Measurements from ENCODE around the gene C2CD5. TPM values are rescaled to one million over a fixed set of nuclear protein-coding genes. Genes with fewer than 3 reads are reported as not detected.

Gene C2CD5
- total and polyA plus RNA-seq, 12 donors: 13.8 to 38.9 (median 27.4) TPM

DNA sequence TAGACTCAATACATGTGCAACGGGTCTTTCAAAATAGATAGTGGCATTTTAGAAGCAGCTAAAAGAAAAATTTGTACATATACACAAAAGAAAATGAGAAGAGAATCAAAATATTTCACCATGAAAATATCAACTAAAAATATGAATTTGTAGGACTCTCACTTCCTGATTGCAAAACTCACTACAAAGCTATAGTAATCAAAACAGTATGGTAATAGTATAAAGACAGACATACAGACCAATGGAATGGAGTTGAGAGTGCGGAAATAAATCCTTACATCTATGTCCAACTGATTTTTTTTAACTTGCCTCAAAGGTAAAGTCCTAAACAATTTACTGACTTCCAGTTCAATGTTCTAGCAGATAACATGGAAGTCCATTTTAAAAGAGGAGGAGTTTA lies 13.1 kb downstream of the C2CD5 start:
- Histone ChIP-seq H3K27ac (no peak overlapping the region), H3K27me3 (no peaks in the 10 kb centered on the region), H3K9me3 (replicated peaks in 1 of 3) (no peaks in the 10 kb centered on the region), H3K4me1 (replicated peaks in 1 of 2) (peaks cover 0 to 4% of the 10 kb centered on the region in 2 donors), H3K4me3 (no peak overlapping the region), H3K36me3 (replicated peaks in 1 of 2) (peaks cover 0 to 17% of the 10 kb centered on the region in 2 donors)
- no peak for DNase-seq
- intact Hi-C loops (cut with DNase I): no loop called here
- TF ChIP-seq, protein P1, sequence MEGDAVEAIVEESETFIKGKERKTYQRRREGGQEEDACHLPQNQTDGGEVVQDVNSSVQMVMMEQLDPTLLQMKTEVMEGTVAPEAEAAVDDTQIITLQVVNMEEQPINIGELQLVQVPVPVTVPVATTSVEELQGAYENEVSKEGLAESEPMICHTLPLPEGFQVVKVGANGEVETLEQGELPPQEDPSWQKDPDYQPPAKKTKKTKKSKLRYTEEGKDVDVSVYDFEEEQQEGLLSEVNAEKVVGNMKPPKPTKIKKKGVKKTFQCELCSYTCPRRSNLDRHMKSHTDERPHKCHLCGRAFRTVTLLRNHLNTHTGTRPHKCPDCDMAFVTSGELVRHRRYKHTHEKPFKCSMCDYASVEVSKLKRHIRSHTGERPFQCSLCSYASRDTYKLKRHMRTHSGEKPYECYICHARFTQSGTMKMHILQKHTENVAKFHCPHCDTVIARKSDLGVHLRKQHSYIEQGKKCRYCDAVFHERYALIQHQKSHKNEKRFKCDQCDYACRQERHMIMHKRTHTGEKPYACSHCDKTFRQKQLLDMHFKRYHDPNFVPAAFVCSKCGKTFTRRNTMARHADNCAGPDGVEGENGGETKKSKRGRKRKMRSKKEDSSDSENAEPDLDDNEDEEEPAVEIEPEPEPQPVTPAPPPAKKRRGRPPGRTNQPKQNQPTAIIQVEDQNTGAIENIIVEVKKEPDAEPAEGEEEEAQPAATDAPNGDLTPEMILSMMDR (IDR thresholded peaks at IDR 0.05): no peak
- TF ChIP-seq POLR2A (IDR thresholded peaks at IDR 0.05): no peak
- WGBS, 4 donors: 98 to 99% (median 98%) methylated on average over 2 of the region's 2 CpGs

DNA sequence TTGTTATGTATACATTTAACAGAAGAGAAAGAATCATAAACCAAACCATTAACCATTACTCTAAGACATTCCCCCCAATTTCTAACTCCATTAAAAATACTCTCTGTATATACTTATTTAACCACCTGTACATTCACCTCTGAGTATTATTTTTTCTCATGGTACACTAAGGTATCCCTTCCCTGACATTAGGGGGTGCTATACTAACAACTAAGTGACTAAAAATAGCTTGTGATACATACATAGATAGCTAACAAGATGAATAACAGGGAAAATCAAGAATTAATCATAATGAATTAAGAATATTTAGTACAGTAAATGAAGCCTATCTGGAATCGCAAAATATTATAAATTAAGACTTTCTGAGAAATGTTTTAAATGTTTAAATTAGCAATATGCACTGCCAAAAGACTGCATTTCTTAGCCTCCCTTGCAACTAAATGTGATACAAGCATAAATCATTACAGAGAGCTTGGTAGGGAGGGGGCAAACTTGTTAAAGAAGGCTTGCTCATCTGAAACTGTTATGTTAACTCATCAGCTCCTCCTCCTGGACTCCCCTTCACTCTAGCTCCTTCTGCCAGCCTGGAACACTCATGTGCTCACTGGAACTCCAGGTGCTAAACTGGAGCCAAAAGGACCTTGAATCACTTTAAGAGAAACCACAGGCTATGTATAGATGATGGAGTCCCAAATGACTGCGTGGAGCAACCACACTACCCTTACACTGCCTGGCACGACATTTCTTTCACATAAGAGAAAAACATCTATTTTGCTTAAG lies 14.9 kb downstream of the C2CD5 start:
- peaks cover 0 to 4% of the 10 kb centered on the region in 2 donors for H3K4me1 ChIP-seq (replicated peaks in 1 of 2)
- intact Hi-C loops (cut with DNase I): no loop called here
- H3K27me3 ChIP-seq: no peaks in the 10 kb centered on the region
- no peak for DNase-seq
- H3K4me3 ChIP-seq: no peak overlapping the region
- 91 to 100% (median 95%) methylated on average over 3 of the region's 3 CpGs for WGBS, 4 donors
- no peaks in the 10 kb centered on the region for H3K9me3 ChIP-seq (replicated peaks in 1 of 3)
- peaks cover 0 to 17% of the 10 kb centered on the region in 2 donors for H3K36me3 ChIP-seq (replicated peaks in 1 of 2)
- no peak overlapping the region for H3K27ac ChIP-seq
- no peak for TF ChIP-seq POLR2A (IDR thresholded peaks at IDR 0.05)
- TF ChIP-seq, protein P1 (IDR thresholded peaks at IDR 0.05): peak in 5 of 6 experiments; percentile 16 to 55 (median 44)

DNA sequence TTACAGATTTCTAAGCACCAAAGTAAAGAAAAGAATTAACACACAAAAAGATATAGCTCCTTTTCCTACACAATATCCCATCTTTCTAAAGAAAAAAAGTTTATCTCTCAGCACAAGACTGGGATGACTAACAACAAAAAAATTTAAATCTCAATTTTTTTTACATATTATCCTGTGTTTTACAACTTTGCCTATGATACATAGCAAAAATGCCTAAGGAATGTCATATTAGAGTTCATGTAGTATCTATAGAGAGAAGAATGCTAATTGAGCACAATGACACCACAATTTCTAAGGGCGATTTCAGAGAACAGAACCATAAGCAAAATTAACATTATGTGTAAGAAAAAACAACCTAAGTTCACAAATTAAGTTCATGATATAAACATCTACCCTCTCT lies 16.3 kb downstream of the C2CD5 start:
- peaks cover 0 to 9% of the 10 kb centered on the region in 2 donors for H3K36me3 ChIP-seq (replicated peaks in 1 of 2)
- intact Hi-C loops (cut with DNase I): no loop called here

DNA sequence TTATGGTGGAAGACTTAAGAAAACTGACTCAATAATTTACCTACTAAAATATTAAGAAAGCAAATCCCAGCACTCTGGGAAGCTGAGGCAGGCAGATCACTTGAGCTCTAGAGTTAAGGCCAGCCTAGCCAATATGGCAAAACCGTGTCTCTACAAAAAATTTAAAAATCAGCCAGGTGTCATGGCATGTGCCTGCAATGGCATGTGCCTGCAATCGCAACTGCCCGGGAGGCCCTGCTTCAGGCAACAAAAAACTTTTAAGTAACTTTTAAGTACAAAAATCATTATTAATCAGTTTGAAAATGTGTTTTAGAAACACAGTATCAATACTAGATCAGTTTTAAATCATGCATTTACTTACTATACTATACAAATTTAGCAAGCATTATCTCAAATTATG lies 17.5 kb downstream of the C2CD5 start:
- no peaks in the 10 kb centered on the region for H3K9me3 ChIP-seq (replicated peaks in 1 of 3)
- no peaks in the 10 kb centered on the region for H3K27me3 ChIP-seq
- intact Hi-C loops (cut with DNase I): no loop called here
- TF ChIP-seq, protein P1 (IDR thresholded peaks at IDR 0.05): no peak
- TF ChIP-seq POLR2A (IDR thresholded peaks at IDR 0.05): no peak
- peaks cover 0 to 4% of the 10 kb centered on the region in 2 donors for H3K4me1 ChIP-seq (replicated peaks in 1 of 2)
- no peaks in the 10 kb centered on the region for H3K36me3 ChIP-seq (replicated peaks in 1 of 2)
- WGBS, 4 donors: 92 to 98% (median 94%) methylated on average over 3 of the region's 3 CpGs
- DNase-seq: no peak
- H3K27ac ChIP-seq: no peak overlapping the region
- H3K4me3 ChIP-seq: no peak overlapping the region

More for the DNA sequence above, 16.3 kb downstream of the C2CD5 start:
- Histone ChIP-seq H3K9me3 (replicated peaks in 1 of 3) (no peaks in the 10 kb centered on the region), H3K4me3 (no peak overlapping the region), H3K4me1 (replicated peaks in 1 of 2) (peaks cover 0 to 4% of the 10 kb centered on the region in 2 donors), H3K27me3 (no peaks in the 10 kb centered on the region), H3K27ac (no peak overlapping the region)
- no peak for DNase-seq
- TF ChIP-seq, protein P1 (IDR thresholded peaks at IDR 0.05): no peak
- no peak for TF ChIP-seq POLR2A (IDR thresholded peaks at IDR 0.05)
- 87 to 93% (median 88%) methylated on average over 1 of the region's 1 CpG for WGBS, 4 donors
